K562 (cell line): ENCODE results near the gene ULK3. TPM values are rescaled to one million over a fixed set of nuclear protein-coding genes. Genes with fewer than 3 reads are reported as not detected.

Experiments used
- ATAC-seq: fragments of 200-7000 bp; cut with Tn5 transposase; 3 replicates; pipeline ENCODE4 v1.9.1; 2020; ENCODE audit warnings: moderate library complexity
- BruUV-seq: library from RNA; stranded (reverse); fragments of 400-500 nt; replicated peaks from 2 replicates; lab custom pipeline; 2021; lab: Mats Ljungman, UMichigan
- CTCF ChIA-PET: fragments of 300-600 bp; formaldehyde crosslinking; extraction: SDS; loops from one replicate; lab custom pipeline; 2021; ENCODE audit warnings: low intra/inter-chr PET ratio; lab: Yijun Ruan, JAX
- POLR2A ChIA-PET: fragments of 300-600, 350-650 bp; sonication (Branson Sonifier 250); formaldehyde crosslinking; extraction: SDS; loops from one replicate; lab custom pipeline; 2021; ENCODE audit warnings: antibody characterized with exemption, inconsistent platforms; lab: Yijun Ruan, JAX
- DNase-seq, 4 experiments: peaks; one replicate each; pipeline versions ENCODE4 v3.0.0 to v3.0.0-alpha.2; 2011 to 2018; ENCODE audit warnings: low spot score in 3 of 4, mixed read lengths in 3 of 4; ENCODE audit errors: extremely low read depth in 1 of 4
- FAIRE-seq: peaks from 2 replicates; lab custom pipeline; 2011; peaks lifted over from hg19 to GRCh38; lab: Jason Lieb, UNC
- H2AFZ ChIP-seq: 2 replicates; pipeline ENCODE4 v1.6.0; 2011; ENCODE audit warnings: low read depth, low read length, control low read depth, inconsistent platforms
- H3K27ac ChIP-seq: fragments of 200-600 bp; 3 replicates; pipeline ENCODE4 v1.8.0; 2011; ENCODE audit warnings: low read depth, mild to moderate bottlenecking, control low read depth, inconsistent platforms, low read length, moderate library complexity, mixed read lengths; ENCODE audit errors: extremely low read depth
- H3K27me3 ChIP-seq, 2 experiments: fragments of 300-600 bp in 1 of 2; 2 replicates in 1 of 2; 3 replicates in 1 of 2; pipeline versions ENCODE4 v1.6.0 to v1.8.0; 2011; ENCODE audit warnings: inconsistent platforms in 2 of 2, low read length in 2 of 2, mild to moderate bottlenecking in 1 of 2, mixed read lengths in 1 of 2, moderate library complexity in 1 of 2; ENCODE audit not compliant: control insufficient read depth in 2 of 2, insufficient read depth in 2 of 2
- H3K36me3 ChIP-seq: fragments of 300-600 bp; 3 replicates; pipeline ENCODE4 v1.8.0; 2011; ENCODE audit warnings: mild to moderate bottlenecking, low read length, inconsistent platforms; ENCODE audit not compliant: control insufficient read depth, insufficient read depth
- H3K4me1 ChIP-seq, 2 experiments: fragments of 200-600 bp in 1 of 2; replicated peaks in 1 of 2; 2 replicates in 1 of 2; 3 replicates in 1 of 2; pipeline versions ENCODE4 v1.5.1 to v1.8.0; 2011; ENCODE audit warnings: inconsistent platforms in 2 of 2, low read length in 2 of 2, mild to moderate bottlenecking in 1 of 2, mixed read lengths in 1 of 2, moderate library complexity in 1 of 2; ENCODE audit not compliant: control insufficient read depth in 2 of 2, insufficient read depth in 2 of 2
- H3K4me2 ChIP-seq: 2 replicates; pipeline ENCODE4 v1.6.1; 2011; ENCODE audit warnings: low read length, control low read depth, inconsistent platforms, mixed read lengths; ENCODE audit not compliant: insufficient read depth
- H3K4me3 ChIP-seq: fragments of 200-600 bp; sonication (generic), shearing (Covaris generic); 2 replicates; pipeline ENCODE4 v1.5.1; 2016; ENCODE audit warnings: control low read depth, inconsistent platforms
- H3K79me2 ChIP-seq: fragments of 200-600 bp; 3 replicates; pipeline ENCODE4 v1.8.0; 2011; ENCODE audit warnings: low read length, inconsistent platforms; ENCODE audit not compliant: control insufficient read depth, insufficient read depth
- H3K9ac ChIP-seq, 2 experiments: 2 replicates each; pipeline versions ENCODE4 v1.6.0 to v1.6.1; 2011; ENCODE audit warnings: low read depth in 2 of 2, low read length in 2 of 2, control low read depth in 1 of 2, inconsistent platforms in 1 of 2, mild to moderate bottlenecking in 1 of 2, mixed read lengths in 1 of 2; ENCODE audit not compliant: insufficient read depth in 1 of 2
- H3K9me1 ChIP-seq: one replicate; pipeline ENCODE4 v1.6.0; 2011; ENCODE audit warnings: inconsistent platforms, mild to moderate bottlenecking, low read length, moderate library complexity; ENCODE audit not compliant: control insufficient read depth, insufficient read depth
- H3K9me3 ChIP-seq: replicated peaks from 2 replicates; pipeline ENCODE4 v1.5.1; 2011; ENCODE audit warnings: low read depth, low read length, inconsistent platforms; ENCODE audit not compliant: control insufficient read depth, insufficient read depth
- H4K20me1 ChIP-seq: replicated peaks from 2 replicates; pipeline ENCODE4 v1.6.1; 2011; ENCODE audit warnings: low read length, inconsistent platforms, mixed read lengths; ENCODE audit not compliant: control insufficient read depth, insufficient read depth
- DNMT1 ChIP-seq: fragments of 450-650 bp; IDR thresholded peaks from 2 replicates; pipeline ENCODE4 v1.6.1; 2016; ENCODE audit warnings: antibody characterized with exemption, mild to moderate bottlenecking
- GATA2 ChIP-seq: sonication (generic); formaldehyde crosslinking; IDR thresholded peaks from 2 replicates; pipeline ENCODE4 v1.4.0; 2020; ENCODE audit warnings: mild to moderate bottlenecking, missing genetic modification reagents
- HSF4 ChIP-seq: fragments of 250-450 bp; sonication (Bioruptor Pico); IDR thresholded peaks from 2 replicates; pipeline ENCODE4 v2.1.2; 2022; ENCODE audit warnings: mild to moderate bottlenecking, moderate library complexity, borderline replicate concordance
- NONO ChIP-seq, 2 experiments: fragments of 200-400 bp in 1 of 2; fragments of 450-650 bp in 1 of 2; formaldehyde crosslinking in 1 of 2; IDR thresholded peaks; 2 replicates each; pipeline ENCODE4 v1.6.1; 2017; ENCODE audit warnings: low read depth in 2 of 2, mild to moderate bottlenecking in 2 of 2, moderate library complexity in 2 of 2, low read length in 1 of 2
- PHTF2 ChIP-seq: fragments of 250-450 bp; sonication (Bioruptor Pico); IDR thresholded peaks from 2 replicates; pipeline ENCODE4 v1.5.0; 2021; ENCODE audit warnings: mild to moderate bottlenecking
- POLR2AphosphoS5 ChIP-seq: IDR thresholded peaks from 2 replicates; pipeline ENCODE4 v1.6.1; 2011; ENCODE audit warnings: mild to moderate bottlenecking, low read depth, low read length, moderate library complexity; ENCODE audit not compliant: control insufficient read depth, insufficient read depth
- TRIM28 ChIP-seq: fragments of 450-650 bp; IDR thresholded peaks from 2 replicates; pipeline ENCODE4 v1.6.1; 2017
- TSHZ1 ChIP-seq: fragments of 250-450 bp; sonication (Bioruptor Pico); IDR thresholded peaks from 2 replicates; pipeline ENCODE4 v1.4.0; 2020; ENCODE audit warnings: mild to moderate bottlenecking, moderate library complexity
- XRCC5 ChIP-seq: fragments of 200-400 bp; formaldehyde crosslinking; IDR thresholded peaks from 2 replicates; pipeline ENCODE4 v1.6.1; 2017; ENCODE audit warnings: low read depth, mild to moderate bottlenecking, low read length
- ZNF175 ChIP-seq: fragments of 200-800 bp; sonication (Bioruptor generic); IDR thresholded peaks from 2 replicates; pipeline ENCODE4 v1.6.1; 2016; ENCODE audit warnings: low read depth, mild to moderate bottlenecking, missing genetic modification characterization, missing compliant biosample characterization
- ZNF239 ChIP-seq: fragments of 250-450 bp; sonication (Bioruptor Pico); IDR thresholded peaks from 2 replicates; pipeline ENCODE4 v1.4.0; 2020; ENCODE audit warnings: mild to moderate bottlenecking
- ZNF253 ChIP-seq: fragments of 250-450 bp; sonication (Bioruptor Pico); conservative IDR thresholded peaks from 2 replicates; pipeline ENCODE4 v1.6.1; 2021; ENCODE audit warnings: mild to moderate bottlenecking
- ZNF668 ChIP-seq: fragments of 250-450 bp; sonication (Bioruptor Pico); IDR thresholded peaks from 2 replicates; pipeline ENCODE4 v1.8.0; 2022; ENCODE audit warnings: mild to moderate bottlenecking, inconsistent platforms
- WGBS: fragments of 100-300 bp; shearing (Covaris generic); methylation state at CpG from one replicate; pipeline ENCODE4 v1.1.6; 2016; ENCODE audit warnings: low coverage, mixed read lengths; ENCODE audit not compliant: insufficient coverage; ENCODE audit errors: missing lambda C conversion rate; 5-methylcytosine and 5-hydroxymethylcytosine counted together
- in situ Hi-C: fragments of 300-500 bp; cut with MboI; formaldehyde crosslinking; loops from 4 replicates; pipeline ENCODE4 v1.15.0; 2018; ENCODE audit warnings: inconsistent platforms, mixed read lengths
- intact Hi-C: fragments of 100-400 bp; cut with micrococcal nuclease; formaldehyde crosslinking; loops from 2 replicates; pipeline ENCODE4 v1.14.2; 2022
- polyA plus RNA-seq, 8 experiments: library from polyadenylated mRNA; depleted of rRNA in 4 of 8; stranded (reverse) in 5 of 8; unstranded in 3 of 8; fragments of >200 nt; fragmentation: Nextera tagmentation in 2 of 8; fragmentation: Illumina TruSeq in 1 of 8; extraction: Ambion mirVana in 2 of 8; extraction: Trizol in 1 of 8; gene quantifications; 2 replicates each; pipeline versions ENCODE4 v1.2.1 to v1.2.3, GENCODE V29; 2011 to 2014; ENCODE audit warnings: inconsistent platforms in 1 of 8, missing spikeins in 1 of 8
- total RNA-seq, 7 experiments: library from RNA; depleted of rRNA in 6 of 7; stranded (reverse); fragments of >200 nt in 6 of 7; fragmentation: Illumina TruSeq in 2 of 7; extraction: Trizol in 2 of 7; gene quantifications; 2 replicates each; pipeline versions ENCODE4 v1.2.1 to v1.2.3, GENCODE V29; 2011 to 2021; ENCODE audit warnings: low replicate concordance in 1 of 7
- TF ChIP-seq, protein P1 (sequence below): fragments of 450-650 bp; IDR thresholded peaks from 2 replicates; pipeline ENCODE4 v1.6.1; 2016; ENCODE audit warnings: low read depth, mild to moderate bottlenecking, moderate library complexity
- TF ChIP-seq, protein P2 (sequence below): fragments of 250-450 bp; sonication (Bioruptor Pico); IDR thresholded peaks from 2 replicates; pipeline ENCODE4 v1.9.0; 2021; ENCODE audit warnings: mild to moderate bottlenecking, inconsistent platforms

The ULK3 gene
- total and polyA plus RNA-seq, 9 of the 15 experiments (the other 6 are each of a cell fraction or from before 2014, with no cell fraction given): 0.68 to 68.0 (median 34.9) TPM

GRCh38 chr15:74800559-74801094 lies 42.3 kb downstream of the ULK3 start:
- ChIA-PET POLR2A (interaction anchor here (0.6 to 0.7 kb wide), 2 partner anchors 9 to 333 kb away, joined by 3 read pairs; no protein-coding TSS in a partner anchor), CTCF (interaction anchor here (0.6 to 2.3 kb wide), 6 partner anchors 13 to 427 kb away, joined by 3 to 41 read pairs (median 4); no protein-coding TSS in a partner anchor)
- peaks cover 65% of the 10 kb centered on the region; the same call in 2 of the 3 replicates for H3K36me3 ChIP-seq
- ATAC-seq: no peak
- intact Hi-C loops (loop anchor here (1.0 kb wide), 2 partner anchors 29 to 150 kb away; no protein-coding TSS in a partner anchor), in situ Hi-C loops (no loop called here)
- H3K4me3 ChIP-seq: no peak overlapping the region
- H3K9me1 ChIP-seq: peaks cover 10% of the 10 kb centered on the region
- no peak for DNase-seq
- H3K9ac ChIP-seq: no peak overlapping the region
- no peak overlapping the region for H3K27ac ChIP-seq
- H3K27me3 ChIP-seq: no peaks in the 10 kb centered on the region
- 93% methylated on average over 14 of the region's 20 CpGs for WGBS
- no peak overlapping the region for H2AFZ ChIP-seq
- H3K4me1 ChIP-seq: peaks cover 0 to 43% of the 10 kb centered on the region in 2 experiments; a peak in 3 of 5 replicates
- no peak overlapping the region for H3K4me2 ChIP-seq
- no peaks in the 10 kb centered on the region for H3K9me3 ChIP-seq
- FAIRE-seq: no peak
- H3K79me2 ChIP-seq: no peaks in the 10 kb centered on the region; the same call in 2 of the 3 replicates
- TF ChIP-seq, protein P1, sequence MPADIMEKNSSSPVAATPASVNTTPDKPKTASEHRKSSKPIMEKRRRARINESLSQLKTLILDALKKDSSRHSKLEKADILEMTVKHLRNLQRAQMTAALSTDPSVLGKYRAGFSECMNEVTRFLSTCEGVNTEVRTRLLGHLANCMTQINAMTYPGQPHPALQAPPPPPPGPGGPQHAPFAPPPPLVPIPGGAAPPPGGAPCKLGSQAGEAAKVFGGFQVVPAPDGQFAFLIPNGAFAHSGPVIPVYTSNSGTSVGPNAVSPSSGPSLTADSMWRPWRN: no peak
- TF ChIP-seq TSHZ1 (CRISPR knock-in tag) (no peak), GATA2 (no peak), PHTF2 (CRISPR knock-in tag) (no peak), XRCC5 (no peak), HSF4 (CRISPR knock-in tag) (no peak), ZNF668 (no peak), ZNF239 (no peak), TRIM28 (no peak), ZNF253 (CRISPR knock-in tag) (no peak), NONO (IDR thresholded peaks at IDR 0.05; ENCODE audit: low read depth in 2 of 2, low read length in 1 of 2) (no peak), POLR2AphosphoS5 (no peak), DNMT1 (no peak), ZNF175 (no peak)
- TF ChIP-seq, protein P2, sequence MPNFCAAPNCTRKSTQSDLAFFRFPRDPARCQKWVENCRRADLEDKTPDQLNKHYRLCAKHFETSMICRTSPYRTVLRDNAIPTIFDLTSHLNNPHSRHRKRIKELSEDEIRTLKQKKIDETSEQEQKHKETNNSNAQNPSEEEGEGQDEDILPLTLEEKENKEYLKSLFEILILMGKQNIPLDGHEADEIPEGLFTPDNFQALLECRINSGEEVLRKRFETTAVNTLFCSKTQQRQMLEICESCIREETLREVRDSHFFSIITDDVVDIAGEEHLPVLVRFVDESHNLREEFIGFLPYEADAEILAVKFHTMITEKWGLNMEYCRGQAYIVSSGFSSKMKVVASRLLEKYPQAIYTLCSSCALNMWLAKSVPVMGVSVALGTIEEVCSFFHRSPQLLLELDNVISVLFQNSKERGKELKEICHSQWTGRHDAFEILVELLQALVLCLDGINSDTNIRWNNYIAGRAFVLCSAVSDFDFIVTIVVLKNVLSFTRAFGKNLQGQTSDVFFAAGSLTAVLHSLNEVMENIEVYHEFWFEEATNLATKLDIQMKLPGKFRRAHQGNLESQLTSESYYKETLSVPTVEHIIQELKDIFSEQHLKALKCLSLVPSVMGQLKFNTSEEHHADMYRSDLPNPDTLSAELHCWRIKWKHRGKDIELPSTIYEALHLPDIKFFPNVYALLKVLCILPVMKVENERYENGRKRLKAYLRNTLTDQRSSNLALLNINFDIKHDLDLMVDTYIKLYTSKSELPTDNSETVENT (CRISPR knock-in tag): no peak
- H4K20me1 ChIP-seq: peaks cover 14% of the 10 kb centered on the region
- BruUV-seq: no TSS peak
